Upper lobe of right lung (tissue), 1 donor: ENCODE data around the gene WBP2NL. TPM values are rescaled to one million over a fixed set of nuclear protein-coding genes. Genes with fewer than 3 reads are reported as not detected.
"Not testable (repeated sequence)": the region's sequence is repeated elsewhere in the genome, so short reads cannot be mapped to it uniquely, and the experiment has no call there.

Experiments used
- ATAC-seq: fragments of 200-7000 bp; cut with Tn5 transposase; one replicate; pipeline ENCODE4 v1.9.1; 2020; ENCODE audit warnings: mild to moderate bottlenecking, moderate library complexity
- DNase-seq: peaks from one replicate; pipeline ENCODE4 v3.0.0-alpha.2; 2020
- H3K27ac ChIP-seq: fragments of 200-600 bp; one replicate; pipeline ENCODE4 v1.8.0; 2022
- H3K27me3 ChIP-seq: fragments of 200-600 bp; one replicate; pipeline ENCODE4 v1.8.0; 2022; ENCODE audit warnings: mild to moderate bottlenecking
- H3K36me3 ChIP-seq: fragments of 200-600 bp; one replicate; pipeline ENCODE4 v1.8.0; 2022
- H3K4me1 ChIP-seq: fragments of 200-600 bp; one replicate; pipeline ENCODE4 v1.8.0; 2022
- H3K4me3 ChIP-seq: fragments of 200-600 bp; one replicate; pipeline ENCODE4 v1.8.0; 2022; ENCODE audit warnings: mild to moderate bottlenecking
- H3K9me3 ChIP-seq: fragments of 200-600 bp; one replicate; pipeline ENCODE4 v1.8.0; 2022
- CTCF ChIP-seq: fragments of 200-600 bp; IDR thresholded peaks from one replicate; pipeline ENCODE4 v1.8.0; 2022; ENCODE audit warnings: antibody characterized with exemption
- intact Hi-C: fragments of 100-400 bp; cut with DNase I; formaldehyde crosslinking; loops from one replicate; pipeline ENCODE4 v1.11.0; 2022
- total RNA-seq: library from RNA; stranded (reverse); fragmentation: NEBNext Ultra II Directional; extraction: Animal tissue kit (Norgen Biotek cat#: 25700); gene quantifications from one replicate; pipeline ENCODE4 v1.2.1, GENCODE V29; 2021
- donor health status: DM: no; HTN: yes; CAD: no; lungs with severe emphysema.

WBP2NL gene
- total RNA-seq, 1 donor from 2014 or later, result 1.3 TPM

GRCh38 chr22:42070517-42071422, 72.2 kb downstream of the WBP2NL start, which contains the start of gene NAGA:
NAGA (minus strand) TSS chr22:42070812; CDS start chr22:42070297, 515 bp downstream.
- H3K4me3 ChIP-seq, result peak within 1 kb of the TSS; percentile 62
- ATAC-seq, result peak; percentile 96
- intact Hi-C loops, result no loop called here
- H3K27ac ChIP-seq, result peak within 1 kb of the TSS; percentile 88
- peaks cover 32% of the 10 kb centered on the region for H3K4me1 ChIP-seq
- H3K36me3 ChIP-seq, result peaks cover 21% of the 10 kb centered on the region
- no peak for TF ChIP-seq CTCF
- peak; percentile 98 for DNase-seq
- no peaks in the 10 kb centered on the region for H3K9me3 ChIP-seq
- H3K27me3 ChIP-seq, result no peaks in the 10 kb centered on the region

DNA sequence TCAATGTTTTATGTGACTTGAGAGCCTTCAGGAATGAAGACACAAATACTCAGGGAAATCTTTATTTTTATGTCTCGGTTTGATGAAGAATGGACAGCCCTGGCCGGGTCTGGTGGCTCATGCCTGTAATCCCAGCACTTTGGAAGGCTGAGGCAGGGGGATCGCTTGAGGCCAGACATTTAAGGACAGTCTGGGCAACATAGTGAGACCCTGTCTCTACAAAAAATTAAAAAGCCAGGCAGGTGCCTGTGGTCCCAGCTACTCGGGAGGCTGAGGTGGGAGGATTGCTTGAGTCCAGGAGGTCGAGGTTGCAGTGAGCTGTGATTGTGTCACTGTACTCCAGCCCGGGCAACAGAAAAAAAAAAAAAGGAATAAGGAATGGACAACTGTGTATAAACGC, 72.9 kb downstream of the WBP2NL start:
- Histone ChIP-seq H3K4me1 (peaks cover 32% of the 10 kb centered on the region), H3K27ac (peak overlapping the region; percentile 88), H3K4me3 (peak overlapping the region; percentile 62), H3K36me3 (peaks cover 15% of the 10 kb centered on the region)
- H3K9me3 ChIP-seq, ATAC-seq, H3K27me3 ChIP-seq, DNase-seq, intact Hi-C loops: not testable (repeated sequence)

GRCh38 chr22:42072606-42073330, 74.2 kb downstream of the WBP2NL start:
- ATAC-seq, result no peak
- H3K9me3 ChIP-seq, result no peaks in the 10 kb centered on the region
- intact Hi-C loops, result no loop called here
- no peak overlapping the region for H3K27ac ChIP-seq
- no peak for TF ChIP-seq CTCF
- H3K4me1 ChIP-seq, result peaks cover 34% of the 10 kb centered on the region
- no peak for DNase-seq
- H3K4me3 ChIP-seq, result no peak overlapping the region
- no peaks in the 10 kb centered on the region for H3K27me3 ChIP-seq
- peaks cover 5% of the 10 kb centered on the region for H3K36me3 ChIP-seq

DNA sequence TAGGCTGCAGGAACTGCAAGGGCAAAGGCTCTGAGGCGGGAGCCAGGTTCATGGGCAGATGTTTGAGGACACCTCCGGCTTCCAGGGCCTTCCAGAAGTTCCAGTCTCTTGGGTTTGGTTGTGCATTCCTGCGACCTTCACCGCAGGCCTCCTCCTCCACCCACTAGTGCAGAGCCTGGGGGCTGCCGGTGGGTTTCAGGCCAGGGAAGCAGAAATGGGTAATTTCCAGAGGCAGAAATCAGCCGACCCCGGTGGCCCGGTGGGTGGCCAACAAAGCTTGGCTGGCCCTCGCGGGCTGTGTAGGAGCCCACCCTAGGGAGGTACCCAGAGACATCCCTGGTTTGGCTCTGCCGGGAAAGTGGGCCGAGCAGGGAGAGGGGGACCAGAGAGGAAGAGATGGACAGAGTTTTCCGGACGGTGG, 75.0 kb downstream of the WBP2NL start:
- no peak for DNase-seq
- intact Hi-C loops, result no loop called here
- Histone ChIP-seq H3K27me3 (no peaks in the 10 kb centered on the region), H3K36me3 (no peaks in the 10 kb centered on the region), H3K4me3 (peak overlapping the region; percentile 65), H3K27ac (peak overlapping the region; percentile 90), H3K4me1 (peaks cover 43% of the 10 kb centered on the region), H3K9me3 (no peaks in the 10 kb centered on the region)
- no peak for ATAC-seq
- TF ChIP-seq CTCF, result no peak

DNA sequence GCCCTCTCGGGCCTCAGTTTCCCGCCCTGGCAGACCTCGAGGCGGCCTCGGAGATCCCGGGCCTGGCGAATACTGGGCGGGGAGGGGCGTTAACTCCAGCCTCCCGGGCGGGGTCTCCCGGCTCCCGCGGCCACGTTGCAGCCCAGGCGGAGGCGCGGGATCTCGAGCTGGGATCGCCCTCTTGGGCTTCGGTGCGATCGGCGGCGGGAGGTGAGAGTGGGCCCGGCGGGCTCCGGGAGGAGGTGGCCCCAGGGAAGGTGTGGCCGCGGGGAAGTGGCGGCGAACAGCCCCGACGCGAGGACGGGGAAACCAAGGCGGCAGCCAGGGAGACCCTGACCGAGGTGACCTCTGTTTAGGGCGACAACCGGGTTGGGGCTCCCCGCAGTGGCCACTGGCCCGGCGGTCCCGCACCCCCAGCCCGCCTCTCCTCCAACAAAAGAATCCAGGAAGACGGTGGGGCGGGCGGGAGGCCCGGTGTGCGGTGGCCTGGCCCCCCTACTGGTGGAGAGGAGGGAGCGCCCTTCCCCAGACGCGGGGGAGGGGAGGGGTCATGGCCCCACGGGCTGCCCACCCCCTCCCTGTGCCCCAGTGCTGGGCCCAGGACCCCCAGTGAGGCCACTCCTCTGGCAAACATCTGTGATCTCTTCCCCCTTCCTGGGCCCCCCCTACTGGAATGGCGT, 75.7 kb downstream of the WBP2NL start, which contains the start of gene PHETA2:
Gene PHETA2 (plus strand): TSS at position 117 of the 680 bp plus-strand sequence. CDS start 3,046 bp downstream, outside the sequence.
- peaks cover 49% of the 10 kb centered on the region for H3K4me1 ChIP-seq
- no peaks in the 10 kb centered on the region for H3K36me3 ChIP-seq
- intact Hi-C loops, result no loop called here
- peak; percentile 53 for TF ChIP-seq CTCF
- H3K9me3 ChIP-seq, result no peaks in the 10 kb centered on the region
- ATAC-seq, result peak; percentile 8
- H3K27me3 ChIP-seq, result no peaks in the 10 kb centered on the region
- DNase-seq, result peak; percentile 85
- H3K27ac ChIP-seq, result peak within 1 kb of the TSS; percentile 90
- H3K4me3 ChIP-seq, result peak within 1 kb of the TSS; percentile 65
